OCI-LY3 (cell line): Measurements from ENCODE around the gene EYA4.

Experiments
- H2AFZ ChIP-seq: fragments of 200-600, 300-600 bp; shearing (Covaris generic); 2 replicates; pipeline ENCODE4 v1.6.0; 2014; ENCODE audit warnings: antibody characterized with exemption, low read depth, low read length
- H3K27ac ChIP-seq: fragments of 200-600, 300-600 bp; sonication (generic); 2 replicates; pipeline ENCODE4 v1.5.1; 2014; ENCODE audit warnings: mild to moderate bottlenecking, low read length, moderate library complexity, mixed read lengths
- H3K27me3 ChIP-seq: fragments of 200-600, 300-600 bp; sonication (generic); 2 replicates; pipeline ENCODE4 v1.6.1; 2014; ENCODE audit warnings: low read depth, low read length, mixed read lengths
- H3K36me3 ChIP-seq: fragments of 200-600, 300-600 bp; sonication (generic); replicated peaks from 2 replicates; pipeline ENCODE3; 2014; ENCODE audit warnings: low read depth, low read length, mixed read lengths
- H3K4me1 ChIP-seq: fragments of 300-600, 200-600 bp; sonication (generic); 2 replicates; pipeline ENCODE4 v1.6.1; 2014; ENCODE audit warnings: low read length, mixed read lengths
- H3K4me2 ChIP-seq: fragments of 200-600, 300-600 bp; sonication (generic); 2 replicates; pipeline ENCODE4 v1.6.1; 2014; ENCODE audit warnings: low read length, mixed read lengths
- H3K4me3 ChIP-seq: fragments of 300-600, 200-600 bp; sonication (generic); 2 replicates; pipeline ENCODE4 v1.5.1; 2014; ENCODE audit warnings: antibody characterized with exemption, mild to moderate bottlenecking, low read length, moderate library complexity
- H3K79me2 ChIP-seq: fragments of 300-600, 200-600 bp; shearing (Covaris generic); 2 replicates; pipeline ENCODE4 v1.6.1; 2014; ENCODE audit warnings: mild to moderate bottlenecking, low read length, mixed read lengths
- H3K9ac ChIP-seq: fragments of 300-600, 200-600 bp; shearing (Covaris generic); 2 replicates; pipeline ENCODE4 v1.6.0; 2014; ENCODE audit warnings: mild to moderate bottlenecking, low read length, moderate library complexity
- H3K9me3 ChIP-seq: fragments of 200-600, 300-600 bp; shearing (Covaris generic); 2 replicates; pipeline ENCODE4 v1.6.1; 2014; ENCODE audit warnings: low read length, mixed read lengths; ENCODE audit not compliant: insufficient read depth
- H4K20me1 ChIP-seq: fragments of 200-600, 300-600 bp; sonication (generic); 2 replicates; pipeline ENCODE4 v1.6.1; 2016; ENCODE audit warnings: low read length, mixed read lengths; ENCODE audit not compliant: insufficient read depth
- CTCF ChIP-seq: fragments of 200-600, 300-600 bp; sonication (generic); IDR thresholded peaks from 2 replicates; pipeline ENCODE4 v1.5.1; 2014; ENCODE audit warnings: antibody characterized with exemption, low read length, low read depth
- EZH2phosphoT487 ChIP-seq: fragments of 200-600 bp; shearing (Covaris generic); IDR thresholded peaks from 2 replicates; pipeline ENCODE4 v1.6.1; 2018; ENCODE audit warnings: antibody characterized with exemption, mixed run types, low read depth

EYA4 gene

GRCh38 chr6:133290930-133291329 is 49.8 kb downstream of the EYA4 start:
- H3K4me2 ChIP-seq: no peak overlapping the region

GRCh38 chr6:133291671-133292070 is 50.5 kb downstream of the EYA4 start:
- no peaks in the 10 kb centered on the region for H3K79me2 ChIP-seq
- H4K20me1 ChIP-seq: no peaks in the 10 kb centered on the region
- no peak overlapping the region for H2AFZ ChIP-seq
- H3K9ac ChIP-seq: no peak overlapping the region
- H3K4me2 ChIP-seq: no peak overlapping the region
- H3K36me3 ChIP-seq: no peaks in the 10 kb centered on the region
- H3K9me3 ChIP-seq: no peaks in the 10 kb centered on the region
- no peaks in the 10 kb centered on the region for H3K27me3 ChIP-seq
- TF ChIP-seq EZH2phosphoT487 (no peak), CTCF (no peak)
- no peak overlapping the region for H3K27ac ChIP-seq
- H3K4me3 ChIP-seq: no peak overlapping the region
- no peaks in the 10 kb centered on the region for H3K4me1 ChIP-seq

More at GRCh38 chr6:133290930-133291329, 49.8 kb downstream of the EYA4 start:
- Histone ChIP-seq H3K36me3 (no peaks in the 10 kb centered on the region), H3K9me3 (no peaks in the 10 kb centered on the region), H3K4me3 (no peak overlapping the region), H3K79me2 (no peaks in the 10 kb centered on the region), H3K4me1 (no peaks in the 10 kb centered on the region), H2AFZ (no peak overlapping the region), H3K27ac (no peak overlapping the region), H3K27me3 (no peaks in the 10 kb centered on the region), H4K20me1 (no peaks in the 10 kb centered on the region), H3K9ac (no peak overlapping the region)
- TF ChIP-seq CTCF (no peak), EZH2phosphoT487 (no peak)

GRCh38 chr6:133297657-133298056 is 56.5 kb downstream of the EYA4 start:
- no peak overlapping the region for H2AFZ ChIP-seq
- H3K9ac ChIP-seq: no peak overlapping the region
- H3K4me1 ChIP-seq: no peaks in the 10 kb centered on the region
- no peak overlapping the region for H3K4me2 ChIP-seq
- TF ChIP-seq CTCF (no peak), EZH2phosphoT487 (no peak)
- H3K4me3 ChIP-seq: no peak overlapping the region
- no peaks in the 10 kb centered on the region for H4K20me1 ChIP-seq
- H3K79me2 ChIP-seq: no peaks in the 10 kb centered on the region
- H3K9me3 ChIP-seq: no peaks in the 10 kb centered on the region
- H3K27ac ChIP-seq: no peak overlapping the region
- no peaks in the 10 kb centered on the region for H3K27me3 ChIP-seq
- no peaks in the 10 kb centered on the region for H3K36me3 ChIP-seq

GRCh38 chr6:133298335-133298734 is 57.2 kb downstream of the EYA4 start:
- H4K20me1 ChIP-seq: no peaks in the 10 kb centered on the region
- H3K9ac ChIP-seq: no peak overlapping the region
- no peak overlapping the region for H3K4me3 ChIP-seq
- no peaks in the 10 kb centered on the region for H3K9me3 ChIP-seq
- no peaks in the 10 kb centered on the region for H3K27me3 ChIP-seq
- H3K79me2 ChIP-seq: no peaks in the 10 kb centered on the region
- H3K4me2 ChIP-seq: no peak overlapping the region
- TF ChIP-seq CTCF: no peak
- TF ChIP-seq EZH2phosphoT487: no peak
- H3K36me3 ChIP-seq: no peaks in the 10 kb centered on the region
- H2AFZ ChIP-seq: no peak overlapping the region
- no peaks in the 10 kb centered on the region for H3K4me1 ChIP-seq
- H3K27ac ChIP-seq: no peak overlapping the region
